Endothelial cell of umbilical vein (primary cell): ENCODE results near the gene RIOX2. TPM values are rescaled to one million over a fixed set of nuclear protein-coding genes. Genes with fewer than 3 reads are reported as not detected.

Source experiments
- BruUV-seq: library from RNA; stranded (reverse); fragments of 400-500 nt; replicated peaks from 2 replicates; lab custom pipeline; 2021; lab: Mats Ljungman, UMichigan
- CTCF ChIA-PET: fragments of 300-600, 350-600 bp; sonication (Branson Sonifier 250); formaldehyde crosslinking; loops from one replicate; lab custom pipeline; 2021; ENCODE audit warnings: antibody characterized with exemption, inconsistent platforms; lab: Charles Lee
- POLR2A ChIA-PET: fragments of 300-600, 350-600 bp; sonication (Branson Sonifier 250); formaldehyde crosslinking; loops from one replicate; lab custom pipeline; 2021; ENCODE audit warnings: antibody characterized with exemption, inconsistent platforms; lab: Charles Lee
- DNase-seq: peaks from one replicate; pipeline ENCODE4 v3.0.0-alpha.2; 2011; ENCODE audit warnings: low read depth, low spot score
- FAIRE-seq: peaks from 2 replicates; lab custom pipeline; 2011; peaks lifted over from hg19 to GRCh38; lab: Jason Lieb, UNC
- H2AFZ ChIP-seq: 2 replicates; pipeline ENCODE4 v1.6.0; 2012; ENCODE audit warnings: low read depth, low read length, control low read depth, inconsistent platforms
- H3K27ac ChIP-seq: 2 replicates; pipeline ENCODE4 v1.5.1; 2011; ENCODE audit warnings: low read depth, mild to moderate bottlenecking, control low read depth, low read length, moderate library complexity; ENCODE audit not compliant: insufficient read depth
- H3K27me3 ChIP-seq, 2 experiments: 2 replicates each; pipeline versions ENCODE4 v1.6.0 to v1.6.1; 2011; ENCODE audit warnings: low read length in 2 of 2, mixed read lengths in 1 of 2; ENCODE audit not compliant: control insufficient read depth in 2 of 2, insufficient read depth in 2 of 2
- H3K36me3 ChIP-seq, 2 experiments: 2 replicates in 1 of 2; 3 replicates in 1 of 2; pipeline ENCODE4 v1.5.1; 2011; ENCODE audit warnings: low read length in 2 of 2, mild to moderate bottlenecking in 1 of 2, moderate library complexity in 1 of 2; ENCODE audit not compliant: control insufficient read depth in 2 of 2, insufficient read depth in 2 of 2; ENCODE audit errors: extremely low read depth in 1 of 2
- H3K4me1 ChIP-seq: 3 replicates; pipeline ENCODE4 v1.5.1; 2011; ENCODE audit warnings: mild to moderate bottlenecking, low read length; ENCODE audit not compliant: control insufficient read depth, insufficient read depth; ENCODE audit errors: extremely low read depth
- H3K4me2 ChIP-seq: 2 replicates; pipeline ENCODE4 v1.6.1; 2011; ENCODE audit warnings: low read length, control low read depth, mixed read lengths; ENCODE audit not compliant: insufficient read depth
- H3K4me3 ChIP-seq, 3 experiments: fragments of 200-600 bp in 1 of 3; sonication (generic), shearing (Covaris generic) in 1 of 3; replicated peaks in 1 of 3; 2 replicates each; pipeline ENCODE4 v1.5.1; 2011 to 2016; ENCODE audit warnings: control low read depth in 3 of 3, low read length in 3 of 3, mild to moderate bottlenecking in 2 of 3, inconsistent platforms in 1 of 3, low read depth in 1 of 3, moderate library complexity in 1 of 3; ENCODE audit not compliant: insufficient read depth in 1 of 3
- H3K79me2 ChIP-seq: 2 replicates; pipeline ENCODE4 v1.6.0; 2012; ENCODE audit warnings: low read length, inconsistent platforms; ENCODE audit not compliant: control insufficient read depth, insufficient read depth
- H3K9ac ChIP-seq: replicated peaks from 2 replicates; pipeline ENCODE3; 2011; ENCODE audit warnings: low read length, control low read depth; ENCODE audit not compliant: insufficient read depth; ENCODE audit errors: extremely low read depth
- H3K9me1 ChIP-seq: replicated peaks from 3 replicates; pipeline ENCODE4 v1.6.0; 2011; ENCODE audit warnings: mild to moderate bottlenecking, low read length; ENCODE audit not compliant: control insufficient read depth, insufficient read depth; ENCODE audit errors: extremely low read depth
- H3K9me3 ChIP-seq: replicated peaks from 2 replicates; pipeline ENCODE4 v1.5.1; 2012; ENCODE audit warnings: low read length, inconsistent platforms; ENCODE audit not compliant: control insufficient read depth, insufficient read depth
- H4K20me1 ChIP-seq: replicated peaks from 2 replicates; pipeline ENCODE3; 2011; ENCODE audit warnings: mild to moderate bottlenecking, low read length; ENCODE audit not compliant: control insufficient read depth, insufficient read depth; ENCODE audit errors: extremely low read depth
- EZH2 ChIP-seq: IDR thresholded peaks from 2 replicates; pipeline ENCODE4 v1.6.1; 2012; ENCODE audit warnings: borderline replicate concordance, low read depth, mild to moderate bottlenecking, moderate library complexity, low read length, inconsistent platforms; ENCODE audit not compliant: severe bottlenecking
- FOS ChIP-seq: IDR thresholded peaks from 2 replicates; pipeline ENCODE4 v1.6.1; 2011; ENCODE audit warnings: mild to moderate bottlenecking, low read length, moderate library complexity, borderline replicate concordance; ENCODE audit not compliant: insufficient read depth
- GATA2 ChIP-seq: IDR thresholded peaks from 2 replicates; pipeline ENCODE4 v1.7.0; 2011; ENCODE audit warnings: low read depth, mild to moderate bottlenecking, moderate library complexity, mixed read lengths, low read length; ENCODE audit not compliant: insufficient read length, insufficient read depth
- JUN ChIP-seq: IDR thresholded peaks from 2 replicates; pipeline ENCODE4 v1.6.1; 2011; ENCODE audit warnings: borderline replicate concordance, low read depth; ENCODE audit not compliant: insufficient read length, insufficient read depth
- MYC ChIP-seq: IDR thresholded peaks from one replicate; pipeline ENCODE4 v1.6.1; 2011; ENCODE audit warnings: mild to moderate bottlenecking, low read depth, low read length
- POLR2A ChIP-seq: IDR thresholded peaks from 2 replicates; pipeline ENCODE4 v1.6.1; 2012; ENCODE audit warnings: low read depth, mild to moderate bottlenecking, control low read depth, low read length
- POLR2AphosphoS5 ChIP-seq: IDR thresholded peaks from 2 replicates; pipeline ENCODE4 v1.6.1; 2012; ENCODE audit warnings: low read depth, mild to moderate bottlenecking, control low read depth, low read length, moderate library complexity; ENCODE audit not compliant: insufficient read depth
- dilution Hi-C: fragments of 300-500 bp; cut with MboI; formaldehyde crosslinking; loops from one replicate; pipeline ENCODE4 v1.15.0; 2019; ENCODE audit warnings: low sequenced_read_pairs; ENCODE audit not compliant: extremely low pct_ligation_motif_present
- intact Hi-C: fragments of 100-400 bp; cut with micrococcal nuclease; formaldehyde crosslinking; loops from one replicate; pipeline ENCODE4 v1.10.0; 2022
- polyA plus RNA-seq, 4 experiments: library from polyadenylated mRNA; depleted of rRNA in 3 of 4; stranded (reverse) in 3 of 4; unstranded in 1 of 4; fragments of >200 nt; gene quantifications; 2 replicates each; pipeline versions ENCODE4 v1.2.1 to v1.2.3, GENCODE V29; 2011 to 2012; ENCODE audit warnings: missing spikeins in 1 of 4
- total RNA-seq: library from RNA; stranded (reverse); gene quantifications from 2 replicates; pipeline ENCODE4 v1.2.3, GENCODE V29; 2021
- TF ChIP-seq, protein P1 (sequence below), 2 donors: IDR thresholded peaks; 1 replicate in 1 of 2; 2 replicates in 1 of 2; pipeline ENCODE4 v1.5.1; 2011; ENCODE audit warnings: low read length in 2 of 2, mild to moderate bottlenecking in 2 of 2, moderate library complexity in 2 of 2, control low read depth in 1 of 2, inconsistent platforms in 1 of 2, low read depth in 1 of 2; ENCODE audit not compliant: insufficient read depth in 1 of 2; ENCODE audit errors: extremely low read depth in 1 of 2
- TF ChIP-seq, protein P2 (sequence below): IDR thresholded peaks from 2 replicates; pipeline ENCODE4 v1.6.1; 2011; ENCODE audit not compliant: insufficient read depth, insufficient read length

The RIOX2 gene
- total and polyA plus RNA-seq, 2 donors (not counting 3 experiments of a cell fraction or from before 2014, with no cell fraction given): 14.5 to 30.5 TPM

DNA sequence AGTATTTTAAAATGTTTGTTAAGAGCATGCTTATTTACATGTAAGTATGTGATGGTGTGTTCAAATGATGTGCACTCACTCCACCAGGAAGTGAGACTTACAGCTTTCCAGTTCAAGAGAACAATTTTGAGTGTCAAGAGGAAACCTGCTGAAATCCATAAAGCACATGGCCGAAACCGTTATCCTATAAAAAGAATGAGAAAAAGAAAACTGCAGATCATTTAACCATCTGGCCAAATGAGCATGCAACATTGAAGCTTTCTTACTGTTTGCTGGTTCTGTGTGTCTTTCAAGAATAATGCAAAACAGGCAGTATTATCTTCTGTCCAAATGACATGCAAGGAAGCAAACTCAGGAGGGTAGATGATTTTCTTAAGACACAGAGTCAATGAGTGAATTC, 36.6 kb upstream of the RIOX2 start:
- H3K4me1 ChIP-seq: no peaks in the 10 kb centered on the region
- no peaks in the 10 kb centered on the region for H3K79me2 ChIP-seq
- TF ChIP-seq POLR2A (no peak), GATA2 (no peak), EZH2 (no peak)
- TF ChIP-seq, protein P1, sequence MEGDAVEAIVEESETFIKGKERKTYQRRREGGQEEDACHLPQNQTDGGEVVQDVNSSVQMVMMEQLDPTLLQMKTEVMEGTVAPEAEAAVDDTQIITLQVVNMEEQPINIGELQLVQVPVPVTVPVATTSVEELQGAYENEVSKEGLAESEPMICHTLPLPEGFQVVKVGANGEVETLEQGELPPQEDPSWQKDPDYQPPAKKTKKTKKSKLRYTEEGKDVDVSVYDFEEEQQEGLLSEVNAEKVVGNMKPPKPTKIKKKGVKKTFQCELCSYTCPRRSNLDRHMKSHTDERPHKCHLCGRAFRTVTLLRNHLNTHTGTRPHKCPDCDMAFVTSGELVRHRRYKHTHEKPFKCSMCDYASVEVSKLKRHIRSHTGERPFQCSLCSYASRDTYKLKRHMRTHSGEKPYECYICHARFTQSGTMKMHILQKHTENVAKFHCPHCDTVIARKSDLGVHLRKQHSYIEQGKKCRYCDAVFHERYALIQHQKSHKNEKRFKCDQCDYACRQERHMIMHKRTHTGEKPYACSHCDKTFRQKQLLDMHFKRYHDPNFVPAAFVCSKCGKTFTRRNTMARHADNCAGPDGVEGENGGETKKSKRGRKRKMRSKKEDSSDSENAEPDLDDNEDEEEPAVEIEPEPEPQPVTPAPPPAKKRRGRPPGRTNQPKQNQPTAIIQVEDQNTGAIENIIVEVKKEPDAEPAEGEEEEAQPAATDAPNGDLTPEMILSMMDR (IDR thresholded peaks at IDR 0.05; ENCODE audit: extremely low read depth in 1 of 2, insufficient read depth in 1 of 2, low read depth in 1 of 2, low read length in 2 of 2): no peak
- DNase-seq (no peak), FAIRE-seq (no peak)
- intact Hi-C loops (no loop called here), dilution Hi-C loops (no loop called here)
- no peak overlapping the region for H3K4me2 ChIP-seq
- H3K36me3 ChIP-seq: no peaks in the 10 kb centered on the region
- H2AFZ ChIP-seq: no peak overlapping the region
- no peak overlapping the region for H3K9ac ChIP-seq
- no peak overlapping the region for H3K27ac ChIP-seq
- no TSS peak for BruUV-seq
- ChIA-PET POLR2A (no interaction called here), CTCF (interaction anchor here (0.9 to 9.7 kb wide), 2 partner anchors 14 to 24 kb away, joined by 5 to 104 read pairs; no protein-coding TSS in a partner anchor)
- no peak overlapping the region for H3K4me3 ChIP-seq
- H4K20me1 ChIP-seq: no peaks in the 10 kb centered on the region
- H3K27me3 ChIP-seq: peaks cover 2 to 3% of the 10 kb centered on the region in 2 experiments
- no peaks in the 10 kb centered on the region for H3K9me1 ChIP-seq
- H3K9me3 ChIP-seq: no peaks in the 10 kb centered on the region

DNA sequence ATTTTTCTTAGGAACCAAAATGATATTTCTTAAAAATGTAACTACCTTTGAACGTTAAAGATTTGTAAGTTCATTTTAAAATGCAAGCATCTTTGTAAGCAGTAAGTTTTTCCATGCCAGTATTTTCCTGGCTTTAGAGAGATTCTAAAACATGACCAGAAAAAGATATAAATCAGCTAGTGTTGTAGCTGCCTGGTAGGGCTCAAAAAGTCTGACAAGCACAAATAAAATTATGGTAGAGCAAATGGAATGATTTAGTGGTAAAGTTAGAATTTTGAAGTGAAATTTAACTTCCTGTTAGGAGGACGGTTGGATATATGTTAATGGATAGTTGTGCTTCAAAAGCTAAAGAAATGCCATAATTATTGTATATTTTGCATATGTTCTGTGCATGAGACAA, 33.2 kb upstream of the RIOX2 start:
- H3K4me2 ChIP-seq: no peak overlapping the region
- TF ChIP-seq FOS (no peak), EZH2 (no peak), JUN (no peak), POLR2A (no peak), GATA2 (no peak), POLR2AphosphoS5 (no peak), MYC (no peak)
- TF ChIP-seq, protein P1 (IDR thresholded peaks at IDR 0.05; ENCODE audit: extremely low read depth in 1 of 2, insufficient read depth in 1 of 2, low read depth in 1 of 2, low read length in 2 of 2): no peak
- TF ChIP-seq, protein P2, sequence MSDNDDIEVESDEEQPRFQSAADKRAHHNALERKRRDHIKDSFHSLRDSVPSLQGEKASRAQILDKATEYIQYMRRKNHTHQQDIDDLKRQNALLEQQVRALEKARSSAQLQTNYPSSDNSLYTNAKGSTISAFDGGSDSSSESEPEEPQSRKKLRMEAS: no peak
- FAIRE-seq: no peak

More for the DNA sequence above, 33.2 kb upstream of the RIOX2 start:
- no peaks in the 10 kb centered on the region for H3K9me1 ChIP-seq
- intact Hi-C loops (no loop called here), dilution Hi-C loops (no loop called here)
- H3K79me2 ChIP-seq: no peaks in the 10 kb centered on the region
- H3K9ac ChIP-seq: no peak overlapping the region
- no peak for DNase-seq
- no peaks in the 10 kb centered on the region for H3K4me1 ChIP-seq
- no peaks in the 10 kb centered on the region for H3K36me3 ChIP-seq
- no peak overlapping the region for H3K4me3 ChIP-seq
- ChIA-PET CTCF (no interaction called here), POLR2A (no interaction called here)
- peaks cover 7 to 9% of the 10 kb centered on the region in 2 experiments for H3K27me3 ChIP-seq
- H4K20me1 ChIP-seq: no peaks in the 10 kb centered on the region
- BruUV-seq: no TSS peak
- H3K9me3 ChIP-seq: no peaks in the 10 kb centered on the region
- H3K27ac ChIP-seq: no peak overlapping the region
- H2AFZ ChIP-seq: no peak overlapping the region
